ENCODE data around the gene UGCG.

DNA sequence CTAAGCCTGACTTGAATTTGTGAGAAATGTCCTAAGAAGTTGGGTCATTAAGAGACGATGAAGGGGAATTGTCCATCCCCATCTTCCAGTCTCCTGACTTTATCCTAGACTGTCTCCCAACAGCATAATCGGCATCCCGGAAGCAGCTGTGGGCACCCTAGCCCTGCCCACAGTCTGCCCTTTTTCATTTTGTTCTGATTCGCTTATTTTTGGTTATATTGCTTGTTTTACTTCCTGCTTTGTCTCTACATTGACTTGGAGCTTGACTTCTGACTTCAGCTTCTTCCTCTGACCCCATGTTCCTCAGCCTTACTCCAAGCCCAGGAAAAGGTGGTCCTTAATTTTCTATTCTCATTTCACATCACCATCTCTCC, 41.8 kb downstream of the UGCG start:
- TF ChIP-seq, protein P1, sequence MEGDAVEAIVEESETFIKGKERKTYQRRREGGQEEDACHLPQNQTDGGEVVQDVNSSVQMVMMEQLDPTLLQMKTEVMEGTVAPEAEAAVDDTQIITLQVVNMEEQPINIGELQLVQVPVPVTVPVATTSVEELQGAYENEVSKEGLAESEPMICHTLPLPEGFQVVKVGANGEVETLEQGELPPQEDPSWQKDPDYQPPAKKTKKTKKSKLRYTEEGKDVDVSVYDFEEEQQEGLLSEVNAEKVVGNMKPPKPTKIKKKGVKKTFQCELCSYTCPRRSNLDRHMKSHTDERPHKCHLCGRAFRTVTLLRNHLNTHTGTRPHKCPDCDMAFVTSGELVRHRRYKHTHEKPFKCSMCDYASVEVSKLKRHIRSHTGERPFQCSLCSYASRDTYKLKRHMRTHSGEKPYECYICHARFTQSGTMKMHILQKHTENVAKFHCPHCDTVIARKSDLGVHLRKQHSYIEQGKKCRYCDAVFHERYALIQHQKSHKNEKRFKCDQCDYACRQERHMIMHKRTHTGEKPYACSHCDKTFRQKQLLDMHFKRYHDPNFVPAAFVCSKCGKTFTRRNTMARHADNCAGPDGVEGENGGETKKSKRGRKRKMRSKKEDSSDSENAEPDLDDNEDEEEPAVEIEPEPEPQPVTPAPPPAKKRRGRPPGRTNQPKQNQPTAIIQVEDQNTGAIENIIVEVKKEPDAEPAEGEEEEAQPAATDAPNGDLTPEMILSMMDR (IDR thresholded peaks at IDR 0.05) = no peak
- TF ChIP-seq POLR2AphosphoS5 (IDR thresholded peaks at IDR 0.05) = no peak

Data from breast epithelium (tissue), 3 donors.